ENCODE data around the gene MED20.

GRCh38 chr6:41887331-41887751 is 33.6 kb downstream of the MED20 start:
- TF ChIP-seq GATA3 (IDR thresholded peaks at IDR 0.05; ENCODE audit: low read depth, low read length) (no peak), GATA2 (IDR thresholded peaks at IDR 0.05; ENCODE audit: low read depth, low read length) (no peak)

All from SH-SY5Y (cell line).